H9 (cell line): ENCODE data around the gene DOCK9. TPM values are rescaled to one million over a fixed set of nuclear protein-coding genes. Genes with fewer than 3 reads are reported as not detected.

Experiments used
- DNase-seq: peaks from one replicate; pipeline ENCODE4 v3.0.0-alpha.2; 2017
- H2AFZ ChIP-seq: one replicate; pipeline ENCODE4 v1.6.1; 2013; ENCODE audit warnings: mild to moderate bottlenecking, low read length, control low read depth, moderate library complexity
- H2AK5ac ChIP-seq: 2 replicates; pipeline ENCODE4 v1.6.1; 2013; ENCODE audit warnings: low read length, control low read depth, mixed read lengths; ENCODE audit not compliant: insufficient read length
- H2BK120ac ChIP-seq: one replicate; pipeline ENCODE4 v1.6.1; 2013; ENCODE audit warnings: low read depth, mild to moderate bottlenecking, low read length, control low read depth, inconsistent platforms; ENCODE audit not compliant: poor library complexity, severe bottlenecking
- H2BK12ac ChIP-seq: 2 replicates; pipeline ENCODE4 v1.6.1; 2013; ENCODE audit warnings: low read length, control low read depth, mixed read lengths, low read depth; ENCODE audit not compliant: insufficient read length
- H2BK15ac ChIP-seq: 2 replicates; pipeline ENCODE4 v1.6.1; 2013; ENCODE audit warnings: low read depth, low read length, control low read depth
- H2BK20ac ChIP-seq: one replicate; pipeline ENCODE4 v1.6.1; 2013; ENCODE audit warnings: low read depth, mild to moderate bottlenecking, low read length, control low read depth, inconsistent platforms; ENCODE audit not compliant: poor library complexity, severe bottlenecking
- H2BK5ac ChIP-seq: 2 replicates; pipeline ENCODE4 v1.6.1; 2013; ENCODE audit warnings: low read length, control low read depth, mixed read lengths; ENCODE audit not compliant: insufficient read length
- H3K14ac ChIP-seq: 2 replicates; pipeline ENCODE4 v1.6.1; 2013; ENCODE audit warnings: low read length, control low read depth; ENCODE audit not compliant: insufficient read depth
- H3K18ac ChIP-seq: 2 replicates; pipeline ENCODE4 v1.6.1; 2013; ENCODE audit warnings: low read depth, mild to moderate bottlenecking, mixed read lengths, low read length, control low read depth; ENCODE audit not compliant: insufficient read length
- H3K23ac ChIP-seq: 2 replicates; pipeline ENCODE4 v1.6.1; 2013; ENCODE audit warnings: low read length, control low read depth, mixed read lengths, low read depth; ENCODE audit not compliant: insufficient read length
- H3K23me2 ChIP-seq: 2 replicates; pipeline ENCODE4 v1.6.1; 2013; ENCODE audit warnings: low read depth, mild to moderate bottlenecking, mixed read lengths, low read length, control low read depth; ENCODE audit not compliant: insufficient read length, poor library complexity, severe bottlenecking
- H3K27ac ChIP-seq: 2 replicates; pipeline ENCODE4 v1.5.1; 2013; ENCODE audit warnings: low read length, control low read depth, mixed read lengths, low read depth; ENCODE audit not compliant: insufficient read length
- H3K27me3 ChIP-seq: 2 replicates; pipeline ENCODE4 v1.6.1; 2013; ENCODE audit warnings: low read length, control low read depth, inconsistent platforms; ENCODE audit not compliant: insufficient read depth
- H3K4ac ChIP-seq: 2 replicates; pipeline ENCODE4 v1.6.1; 2013; ENCODE audit warnings: low read depth, mild to moderate bottlenecking, control low read depth, inconsistent platforms, low read length, moderate library complexity
- H3K4me1 ChIP-seq: 2 replicates; pipeline ENCODE4 v1.6.1; 2013; ENCODE audit warnings: low read length, control low read depth, inconsistent platforms; ENCODE audit not compliant: insufficient read depth
- H3K4me2 ChIP-seq: 2 replicates; pipeline ENCODE4 v1.6.1; 2013; ENCODE audit warnings: low read length, control low read depth, mixed read lengths; ENCODE audit not compliant: insufficient read length, insufficient read depth
- H3K56ac ChIP-seq: 2 replicates; pipeline ENCODE4 v1.6.1; 2013; ENCODE audit warnings: low read depth, mild to moderate bottlenecking, mixed read lengths, low read length, control low read depth; ENCODE audit not compliant: insufficient read length
- H3K79me1 ChIP-seq: 2 replicates; pipeline ENCODE4 v1.6.1; 2013; ENCODE audit warnings: low read depth, mild to moderate bottlenecking, moderate library complexity, low read length, control low read depth, inconsistent platforms; ENCODE audit not compliant: insufficient read depth, poor library complexity, severe bottlenecking
- H3K79me2 ChIP-seq: 2 replicates; pipeline ENCODE4 v1.6.1; 2013; ENCODE audit warnings: low read length, control low read depth, inconsistent platforms; ENCODE audit not compliant: insufficient read depth
- H3K9ac ChIP-seq: 2 replicates; pipeline ENCODE4 v1.6.1; 2013; ENCODE audit warnings: low read length, control low read depth, mixed read lengths; ENCODE audit not compliant: insufficient read length; ENCODE audit errors: extremely low read depth
- H3K9me3 ChIP-seq: one replicate; pipeline ENCODE4 v1.6.1; 2013; ENCODE audit warnings: low read depth, low read length, inconsistent platforms; ENCODE audit not compliant: control insufficient read depth
- H3T11ph ChIP-seq: one replicate; pipeline ENCODE4 v1.6.1; 2013; ENCODE audit warnings: mild to moderate bottlenecking, low read length, control low read depth, inconsistent platforms
- H4K20me1 ChIP-seq: one replicate; pipeline ENCODE4 v1.6.1; 2013; ENCODE audit not compliant: control insufficient read depth, insufficient read length, insufficient read depth
- H4K5ac ChIP-seq: 2 replicates; pipeline ENCODE4 v1.6.1; 2013; ENCODE audit warnings: low read depth, mild to moderate bottlenecking, mixed read lengths, low read length, control low read depth; ENCODE audit not compliant: insufficient read length
- H4K8ac ChIP-seq: replicated peaks from 2 replicates; pipeline ENCODE4 v1.6.1; 2013; ENCODE audit warnings: low read length, control low read depth, mixed read lengths, low read depth; ENCODE audit not compliant: insufficient read length
- H4K91ac ChIP-seq: 2 replicates; pipeline ENCODE4 v1.6.1; 2013; ENCODE audit warnings: low read depth, mild to moderate bottlenecking, moderate library complexity, mixed read lengths, low read length, control low read depth; ENCODE audit not compliant: insufficient read length
- H3K27ac Mint-ChIP-seq, 3 experiments: 2 replicates in 2 of 3; 3 replicates in 1 of 3; pipeline ENCODE4 v1.8.0; 2020 to 2021; ENCODE audit warnings: mixed read lengths in 3 of 3, mild to moderate bottlenecking in 1 of 3, moderate library complexity in 1 of 3
- H3K27me3 Mint-ChIP-seq: 2 replicates; pipeline ENCODE4 v1.8.0; 2021; ENCODE audit warnings: low read depth, mild to moderate bottlenecking, moderate library complexity, mixed read lengths
- H3K36me3 Mint-ChIP-seq, 3 experiments: 2 replicates in 2 of 3; 3 replicates in 1 of 3; pipeline ENCODE4 v1.8.0; 2020 to 2021; ENCODE audit warnings: low read depth in 3 of 3, mixed read lengths in 3 of 3; ENCODE audit not compliant: insufficient read depth in 1 of 3
- H3K4me1 Mint-ChIP-seq, 2 experiments: 2 replicates each; pipeline ENCODE4 v1.8.0; 2020; ENCODE audit warnings: mixed read lengths in 2 of 2
- H3K4me3 Mint-ChIP-seq, 2 experiments: 2 replicates in 1 of 2; 3 replicates in 1 of 2; pipeline ENCODE4 v1.8.0; 2020 to 2021; ENCODE audit warnings: mild to moderate bottlenecking in 2 of 2, mixed read lengths in 2 of 2, moderate library complexity in 1 of 2
- H3K9me3 Mint-ChIP-seq, 2 experiments: 2 replicates in 1 of 2; 3 replicates in 1 of 2; pipeline ENCODE4 v1.8.0; 2020; ENCODE audit warnings: mild to moderate bottlenecking in 2 of 2, mixed read lengths in 2 of 2, moderate library complexity in 1 of 2
- CTCF ChIP-seq: fragments of 200-600 bp; sonication (generic); conservative IDR thresholded peaks from 3 replicates; pipeline ENCODE4 v1.8.0; 2021; ENCODE audit warnings: antibody characterized with exemption, mild to moderate bottlenecking
- WGBS: extraction: QIAGEN DNeasy Blood & Tissue Kit; methylation state at CpG from one replicate; pipeline ENCODE4 v1.1.7; 2013; ENCODE audit warnings: missing lambda C conversion rate, low lambda C conversion rate, mixed read lengths; ENCODE audit not compliant: insufficient read length; ENCODE audit errors: extremely low coverage; 5-methylcytosine and 5-hydroxymethylcytosine counted together
- total RNA-seq: library from RNA; stranded (reverse); gene quantifications from 2 replicates; pipeline ENCODE4 v1.2.1, GENCODE V29; 2021

DOCK9 gene
- total RNA-seq, 1 experiment from 2014 or later = 23.0 TPM

- Histone ChIP-seq H2AFZ (no peak overlapping the region), H3K4me2 (no peak overlapping the region), H4K91ac (no peak overlapping the region), H3K9me3 (no peaks in the 10 kb centered on the region), H4K20me1 (peaks cover 3% of the 10 kb centered on the region), H3K18ac (no peak overlapping the region), H2BK120ac (no peak overlapping the region), H3K27me3 (no peaks in the 10 kb centered on the region), H3K14ac (no peak overlapping the region), H3K23ac (no peak overlapping the region), H3K56ac (no peak overlapping the region), H2BK20ac (no peak overlapping the region), H2BK12ac (no peak overlapping the region), H2AK5ac (no peak overlapping the region), H3K27ac (no peak overlapping the region), H2BK5ac (no peak overlapping the region), H3T11ph (no peak overlapping the region), H4K5ac (no peak overlapping the region), H3K79me1 (no peaks in the 10 kb centered on the region), H3K4me1 (no peaks in the 10 kb centered on the region), H3K9ac (no peak overlapping the region), H3K79me2 (no peaks in the 10 kb centered on the region), H3K23me2 (no peaks in the 10 kb centered on the region), H4K8ac (no peak overlapping the region), H3K4ac (no peak overlapping the region), H2BK15ac (no peak overlapping the region)
- no CpG with 5 or more reads among the region's 12 CpGs for whole genome bisulfite sequencing
- Mint-ChIP-seq H3K36me3 (peaks cover 0 to 5% (median 5%) of the 10 kb centered on the region in 3 experiments; a peak in 3 of 7 replicates), H3K27ac (no peak overlapping the region), H3K27me3 (no peaks in the 10 kb centered on the region), H3K4me1 (no peaks in the 10 kb centered on the region), H3K9me3 (no peaks in the 10 kb centered on the region), H3K4me3 (no peak overlapping the region)
- no peak for DNase-seq
- peak; percentile 53; the same call in 2 of the 3 replicates for TF ChIP-seq CTCF
Observed at GRCh38 chr13:98794498-98794897, 183.4 kb downstream of the DOCK9 start.
